Endothelial cell of umbilical vein (primary cell): ENCODE measurements around the gene HSF2BP. TPM values are rescaled to one million over a fixed set of nuclear protein-coding genes. Genes with fewer than 3 reads are reported as not detected.

Experiments used
- BruUV-seq: library from RNA; stranded (reverse); fragments of 400-500 nt; replicated peaks from 2 replicates; lab custom pipeline; 2021; lab: Mats Ljungman, UMichigan
- CTCF ChIA-PET: fragments of 300-600, 350-600 bp; sonication (Branson Sonifier 250); formaldehyde crosslinking; loops from one replicate; lab custom pipeline; 2021; ENCODE audit warnings: antibody characterized with exemption, inconsistent platforms; lab: Charles Lee
- POLR2A ChIA-PET: fragments of 300-600, 350-600 bp; sonication (Branson Sonifier 250); formaldehyde crosslinking; loops from one replicate; lab custom pipeline; 2021; ENCODE audit warnings: antibody characterized with exemption, inconsistent platforms; lab: Charles Lee
- DNase-seq: peaks from one replicate; pipeline ENCODE4 v3.0.0-alpha.2; 2011; ENCODE audit warnings: low read depth, low spot score
- FAIRE-seq: peaks from 2 replicates; lab custom pipeline; 2011; peaks lifted over from hg19 to GRCh38; lab: Jason Lieb, UNC
- H2AFZ ChIP-seq: 2 replicates; pipeline ENCODE4 v1.6.0; 2012; ENCODE audit warnings: low read depth, low read length, control low read depth, inconsistent platforms
- H3K27ac ChIP-seq: 2 replicates; pipeline ENCODE4 v1.5.1; 2011; ENCODE audit warnings: low read depth, mild to moderate bottlenecking, control low read depth, low read length, moderate library complexity; ENCODE audit not compliant: insufficient read depth
- H3K27me3 ChIP-seq, 2 experiments: 2 replicates each; pipeline versions ENCODE4 v1.6.0 to v1.6.1; 2011; ENCODE audit warnings: low read length in 2 of 2, mixed read lengths in 1 of 2; ENCODE audit not compliant: control insufficient read depth in 2 of 2, insufficient read depth in 2 of 2
- H3K36me3 ChIP-seq, 2 experiments: 2 replicates in 1 of 2; 3 replicates in 1 of 2; pipeline ENCODE4 v1.5.1; 2011; ENCODE audit warnings: low read length in 2 of 2, mild to moderate bottlenecking in 1 of 2, moderate library complexity in 1 of 2; ENCODE audit not compliant: control insufficient read depth in 2 of 2, insufficient read depth in 2 of 2; ENCODE audit errors: extremely low read depth in 1 of 2
- H3K4me1 ChIP-seq: 3 replicates; pipeline ENCODE4 v1.5.1; 2011; ENCODE audit warnings: mild to moderate bottlenecking, low read length; ENCODE audit not compliant: control insufficient read depth, insufficient read depth; ENCODE audit errors: extremely low read depth
- H3K4me2 ChIP-seq: 2 replicates; pipeline ENCODE4 v1.6.1; 2011; ENCODE audit warnings: low read length, control low read depth, mixed read lengths; ENCODE audit not compliant: insufficient read depth
- H3K4me3 ChIP-seq, 3 experiments: fragments of 200-600 bp in 1 of 3; sonication (generic), shearing (Covaris generic) in 1 of 3; replicated peaks in 1 of 3; 2 replicates each; pipeline ENCODE4 v1.5.1; 2011 to 2016; ENCODE audit warnings: control low read depth in 3 of 3, low read length in 3 of 3, mild to moderate bottlenecking in 2 of 3, inconsistent platforms in 1 of 3, low read depth in 1 of 3, moderate library complexity in 1 of 3; ENCODE audit not compliant: insufficient read depth in 1 of 3
- H3K79me2 ChIP-seq: 2 replicates; pipeline ENCODE4 v1.6.0; 2012; ENCODE audit warnings: low read length, inconsistent platforms; ENCODE audit not compliant: control insufficient read depth, insufficient read depth
- H3K9ac ChIP-seq: replicated peaks from 2 replicates; pipeline ENCODE3; 2011; ENCODE audit warnings: low read length, control low read depth; ENCODE audit not compliant: insufficient read depth; ENCODE audit errors: extremely low read depth
- H3K9me1 ChIP-seq: replicated peaks from 3 replicates; pipeline ENCODE4 v1.6.0; 2011; ENCODE audit warnings: mild to moderate bottlenecking, low read length; ENCODE audit not compliant: control insufficient read depth, insufficient read depth; ENCODE audit errors: extremely low read depth
- H3K9me3 ChIP-seq: replicated peaks from 2 replicates; pipeline ENCODE4 v1.5.1; 2012; ENCODE audit warnings: low read length, inconsistent platforms; ENCODE audit not compliant: control insufficient read depth, insufficient read depth
- H4K20me1 ChIP-seq: replicated peaks from 2 replicates; pipeline ENCODE3; 2011; ENCODE audit warnings: mild to moderate bottlenecking, low read length; ENCODE audit not compliant: control insufficient read depth, insufficient read depth; ENCODE audit errors: extremely low read depth
- CTCF ChIP-seq, 2 donors: IDR thresholded peaks; 1 replicate in 1 of 2; 2 replicates in 1 of 2; pipeline ENCODE4 v1.5.1; 2011; ENCODE audit warnings: low read length in 2 of 2, mild to moderate bottlenecking in 2 of 2, moderate library complexity in 2 of 2, control low read depth in 1 of 2, inconsistent platforms in 1 of 2, low read depth in 1 of 2; ENCODE audit not compliant: insufficient read depth in 1 of 2; ENCODE audit errors: extremely low read depth in 1 of 2
- EZH2 ChIP-seq: IDR thresholded peaks from 2 replicates; pipeline ENCODE4 v1.6.1; 2012; ENCODE audit warnings: borderline replicate concordance, low read depth, mild to moderate bottlenecking, moderate library complexity, low read length, inconsistent platforms; ENCODE audit not compliant: severe bottlenecking
- GATA2 ChIP-seq: IDR thresholded peaks from 2 replicates; pipeline ENCODE4 v1.7.0; 2011; ENCODE audit warnings: low read depth, mild to moderate bottlenecking, moderate library complexity, mixed read lengths, low read length; ENCODE audit not compliant: insufficient read length, insufficient read depth
- MYC ChIP-seq: IDR thresholded peaks from one replicate; pipeline ENCODE4 v1.6.1; 2011; ENCODE audit warnings: mild to moderate bottlenecking, low read depth, low read length
- POLR2A ChIP-seq: IDR thresholded peaks from 2 replicates; pipeline ENCODE4 v1.6.1; 2012; ENCODE audit warnings: low read depth, mild to moderate bottlenecking, control low read depth, low read length
- POLR2AphosphoS5 ChIP-seq: IDR thresholded peaks from 2 replicates; pipeline ENCODE4 v1.6.1; 2012; ENCODE audit warnings: low read depth, mild to moderate bottlenecking, control low read depth, low read length, moderate library complexity; ENCODE audit not compliant: insufficient read depth
- dilution Hi-C: fragments of 300-500 bp; cut with MboI; formaldehyde crosslinking; loops from one replicate; pipeline ENCODE4 v1.15.0; 2019; ENCODE audit warnings: low sequenced_read_pairs; ENCODE audit not compliant: extremely low pct_ligation_motif_present
- intact Hi-C: fragments of 100-400 bp; cut with micrococcal nuclease; formaldehyde crosslinking; loops from one replicate; pipeline ENCODE4 v1.10.0; 2022
- polyA plus RNA-seq, 4 experiments: library from polyadenylated mRNA; depleted of rRNA in 3 of 4; stranded (reverse) in 3 of 4; unstranded in 1 of 4; fragments of >200 nt; gene quantifications; 2 replicates each; pipeline versions ENCODE4 v1.2.1 to v1.2.3, GENCODE V29; 2011 to 2012; ENCODE audit warnings: missing spikeins in 1 of 4
- total RNA-seq: library from RNA; stranded (reverse); gene quantifications from 2 replicates; pipeline ENCODE4 v1.2.3, GENCODE V29; 2021

Gene HSF2BP
- total and polyA plus RNA-seq, 2 donors (not counting 3 experiments of a cell fraction or from before 2014, with no cell fraction given), result 0.41 to 0.55 TPM

GRCh38 chr21:43600642-43601402 is 58.5 kb downstream of the HSF2BP start:
- H3K27me3 ChIP-seq, result no peaks in the 10 kb centered on the region
- CTCF ChIA-PET, result interaction anchor here (0.9 to 1.9 kb wide), 2 partner anchors 9 to 45 kb away, joined by 3 to 6 read pairs; no protein-coding TSS in a partner anchor
- BruUV-seq, result no TSS peak
- H3K9me1 ChIP-seq, result no peaks in the 10 kb centered on the region
- intact Hi-C loops, result no loop called here
- FAIRE-seq (no peak), DNase-seq (no peak)
- H3K9ac ChIP-seq, result no peak overlapping the region
- H3K36me3 ChIP-seq, result no peaks in the 10 kb centered on the region
- dilution Hi-C loops, result no loop called here
- no peaks in the 10 kb centered on the region for H3K79me2 ChIP-seq
- POLR2A ChIA-PET, result no interaction called here
- no peak overlapping the region for H3K4me2 ChIP-seq
- H3K4me1 ChIP-seq, result no peaks in the 10 kb centered on the region
- TF ChIP-seq MYC (no peak), CTCF (IDR thresholded peaks at IDR 0.05; ENCODE audit: extremely low read depth in 1 of 2, insufficient read depth in 1 of 2, low read depth in 1 of 2, low read length in 2 of 2) (no peak), EZH2 (no peak), POLR2AphosphoS5 (no peak), POLR2A (no peak), GATA2 (no peak)
- no peak overlapping the region for H2AFZ ChIP-seq
- H3K9me3 ChIP-seq, result no peaks in the 10 kb centered on the region
- H3K27ac ChIP-seq, result no peak overlapping the region
- H3K4me3 ChIP-seq, result no peak overlapping the region
- H4K20me1 ChIP-seq, result no peaks in the 10 kb centered on the region
